Measurements from ENCODE around the gene EXOSC7.

The EXOSC7 gene

DNA sequence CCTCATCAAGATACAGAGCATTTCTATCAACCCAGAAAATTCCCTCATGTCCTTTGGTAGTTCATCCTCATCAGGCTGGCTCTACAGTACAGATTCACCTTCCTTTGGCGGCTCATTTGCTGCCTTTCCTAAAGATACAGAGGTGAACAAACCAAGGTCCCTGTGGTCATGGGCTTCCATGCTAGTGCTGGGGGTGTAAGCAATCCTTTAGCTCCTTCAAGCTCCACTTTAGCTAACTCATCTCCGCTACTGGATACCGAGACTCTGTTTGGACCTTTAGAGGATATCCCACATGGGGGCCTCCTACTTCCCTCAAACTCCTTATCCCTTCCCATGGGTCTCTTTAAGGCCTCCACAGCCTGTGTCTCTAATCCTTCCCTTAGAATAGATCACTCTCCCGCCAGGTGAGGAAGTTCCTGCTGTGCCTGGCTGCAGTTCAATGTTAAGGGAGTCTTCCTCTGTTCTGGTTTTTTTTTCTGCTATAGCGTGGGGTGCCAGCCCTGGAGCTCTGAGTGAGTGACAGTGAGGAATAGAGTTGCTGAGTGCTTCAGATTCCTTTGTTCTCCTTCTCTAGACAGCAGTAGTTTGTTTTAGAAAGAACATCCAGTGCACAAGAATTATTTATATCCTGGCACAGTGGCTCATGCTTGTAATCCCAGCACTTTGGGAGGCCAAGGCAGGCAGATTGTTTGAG, 80.7 kb downstream of the EXOSC7 start:
- no peak for DNase-seq

- DNase-seq: no peak
Measured at GRCh38 chr3:45057557-45057956, 81.5 kb downstream of the EXOSC7 start.

- no peak for DNase-seq
Measured at GRCh38 chr3:45059132-45059531, 83.1 kb downstream of the EXOSC7 start.

DNA sequence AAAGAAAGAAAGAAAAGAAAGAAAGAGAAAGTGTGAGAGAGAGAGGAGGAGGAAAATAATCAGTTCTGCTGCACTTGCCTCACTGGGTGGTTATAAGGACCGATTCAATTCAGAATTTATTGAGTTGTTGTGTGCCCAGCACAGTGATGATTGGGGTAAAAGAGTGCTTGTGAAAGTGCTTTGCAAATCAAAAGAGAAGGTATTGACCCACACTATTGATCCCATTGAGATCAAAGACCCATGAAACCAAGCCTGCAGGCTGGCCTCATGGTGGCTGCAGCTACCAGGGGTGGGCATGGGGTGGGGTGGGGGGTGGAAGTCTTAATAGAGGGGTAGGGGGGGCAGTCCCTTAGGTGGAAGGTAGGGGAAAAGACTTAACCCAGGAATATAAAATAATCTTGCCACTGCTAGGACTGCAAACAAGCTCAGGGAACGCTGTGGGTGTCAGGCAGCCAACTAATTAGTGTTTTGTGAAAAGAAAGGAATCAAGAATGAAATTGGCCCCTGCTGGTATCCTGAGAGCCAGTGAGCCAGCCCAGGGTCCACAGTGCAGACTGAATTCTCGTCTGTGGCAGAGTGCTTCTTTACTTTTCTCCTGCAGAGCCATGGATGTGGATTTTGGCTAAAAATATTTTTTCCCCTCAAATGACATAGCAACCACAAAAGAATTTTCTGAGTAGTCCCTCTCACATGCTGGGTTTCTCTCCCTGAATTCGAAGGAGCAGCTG, 84.3 kb downstream of the EXOSC7 start:
- DNase-seq: no peak

Data from CD4-positive, alpha-beta T cell treated with Interleukin-4 for 1 hour (primary cell).